ENCODE measurements around the gene CACHD1. TPM values are rescaled to one million over a fixed set of nuclear protein-coding genes. Genes with fewer than 3 reads are reported as not detected.

CACHD1 gene
- polyA plus RNA-seq, 4 donors, result 0.81 to 12.5 (median 2.3) TPM

DNA sequence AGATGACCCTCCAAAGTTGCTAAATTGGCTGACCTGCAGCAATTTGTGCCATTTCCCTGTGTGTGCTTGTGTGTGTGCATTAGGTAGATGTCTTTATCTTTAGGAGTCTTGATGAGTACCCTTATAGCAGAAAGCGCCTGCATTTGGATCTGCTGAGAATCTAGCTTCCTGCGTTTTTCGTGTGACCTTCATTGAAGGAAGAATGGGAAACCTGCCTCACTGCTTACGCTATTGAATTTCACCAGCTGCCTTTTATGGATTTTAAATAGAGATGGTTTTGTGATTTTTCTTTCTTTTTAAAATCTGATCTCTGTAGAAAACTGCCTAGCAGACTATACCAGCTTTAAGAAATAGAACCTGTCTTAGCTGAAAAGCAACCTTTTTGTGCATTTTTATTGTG lies 124.5 kb downstream of the CACHD1 start:
- Histone ChIP-seq H3K4me1 (ENCODE audit: control insufficient read depth in 3 of 3, insufficient read depth in 2 of 3, low read depth in 1 of 3, low read length in 2 of 3) (no peaks in the 10 kb centered on the region), H3K4me3 (ENCODE audit: low read depth in 1 of 3, low read length in 3 of 3) (no peak overlapping the region), H3K27ac (ENCODE audit: low read depth in 1 of 3, low read length in 2 of 3) (no peak overlapping the region), H3K36me3 (ENCODE audit: control insufficient read depth in 3 of 3, insufficient read depth in 2 of 3, low read depth in 1 of 3, low read length in 3 of 3) (no peaks in the 10 kb centered on the region), H3K27me3 (ENCODE audit: control insufficient read depth in 3 of 3, insufficient read depth in 3 of 3, low read length in 3 of 3) (no peaks in the 10 kb centered on the region), H3K9me3 (ENCODE audit: control insufficient read depth in 2 of 2, insufficient read depth in 1 of 2, low read depth in 1 of 2, low read length in 1 of 2) (no peaks in the 10 kb centered on the region)
- no peak for FAIRE-seq
- WGBS, 3 donors, result 87 to 95% (median 91%) methylated on average over 4 of the region's 4 CpGs
- no peak for DNase-seq

DNA sequence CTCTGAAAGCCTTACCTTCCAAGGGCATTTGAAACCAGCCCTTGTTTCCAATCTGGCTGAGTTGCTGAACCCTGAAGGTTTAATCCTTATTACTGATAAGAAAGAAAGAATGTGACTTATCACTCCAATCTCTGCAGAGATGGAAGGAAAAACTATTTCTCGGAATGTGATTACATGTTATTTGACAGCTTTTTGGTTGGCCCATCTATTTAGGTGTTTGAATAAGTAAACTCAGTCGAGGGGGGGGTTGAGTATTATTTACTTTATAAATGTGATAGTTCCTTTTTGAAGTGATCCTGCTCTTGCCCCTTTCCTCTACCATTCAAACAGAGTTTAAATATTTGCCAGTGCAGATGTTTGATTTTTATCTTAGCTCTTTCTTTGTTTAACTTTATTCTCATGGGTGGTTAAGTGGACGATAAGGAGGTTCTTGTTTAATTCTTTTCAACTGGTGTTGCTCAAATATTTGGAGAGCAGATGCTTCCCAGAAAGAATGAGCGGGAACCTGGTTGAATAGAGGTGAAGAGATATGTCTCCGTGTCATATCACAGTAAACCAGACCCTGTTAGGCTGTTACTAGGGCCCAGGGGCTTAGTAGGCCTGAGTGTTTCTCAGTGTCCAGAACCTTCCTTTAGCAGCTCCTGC lies 126.1 kb downstream of the CACHD1 start:
- no peak overlapping the region for H3K27ac ChIP-seq (ENCODE audit: low read depth in 1 of 3, low read length in 2 of 3)
- H3K36me3 ChIP-seq (ENCODE audit: control insufficient read depth in 3 of 3, insufficient read depth in 2 of 3, low read depth in 1 of 3, low read length in 3 of 3), result no peaks in the 10 kb centered on the region
- no peaks in the 10 kb centered on the region for H3K9me3 ChIP-seq (ENCODE audit: control insufficient read depth in 2 of 2, insufficient read depth in 1 of 2, low read depth in 1 of 2, low read length in 1 of 2)
- H3K27me3 ChIP-seq (ENCODE audit: control insufficient read depth in 3 of 3, insufficient read depth in 3 of 3, low read length in 3 of 3), result no peaks in the 10 kb centered on the region
- no peaks in the 10 kb centered on the region for H3K4me1 ChIP-seq (ENCODE audit: control insufficient read depth in 3 of 3, insufficient read depth in 2 of 3, low read depth in 1 of 3, low read length in 2 of 3)
- H3K4me3 ChIP-seq (ENCODE audit: low read depth in 1 of 3, low read length in 3 of 3), result no peak overlapping the region
- 68 to 71% (median 70%) methylated on average over 5 of the region's 5 CpGs for WGBS, 3 donors
- DNase-seq (no peak), FAIRE-seq (no peak)

DNA sequence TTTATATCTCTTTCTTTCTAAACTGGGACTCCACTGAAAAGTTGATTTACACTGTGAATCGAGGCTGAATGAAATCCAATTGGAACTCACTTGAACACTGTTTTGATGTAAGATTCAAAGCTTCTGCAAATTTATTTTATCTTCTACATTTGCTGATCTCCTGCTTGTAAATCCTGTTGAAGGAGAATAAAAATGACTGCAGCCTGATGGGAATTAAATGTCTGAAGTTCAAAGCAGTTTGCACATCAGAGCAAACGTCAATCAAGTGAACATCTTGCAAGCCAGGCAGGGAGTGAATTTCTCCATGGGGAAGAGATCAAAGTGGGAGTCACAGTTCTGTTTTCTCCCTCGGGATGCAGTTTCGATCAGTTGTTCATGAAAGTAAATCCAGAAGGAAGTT lies 127.2 kb downstream of the CACHD1 start:
- no peak for FAIRE-seq
- WGBS, 3 donors, result 76 to 84% (median 84%) methylated on average over 4 of the region's 4 CpGs
- Histone ChIP-seq H3K27ac (ENCODE audit: low read depth in 1 of 3, low read length in 2 of 3) (no peak overlapping the region), H3K9me3 (ENCODE audit: control insufficient read depth in 2 of 2, insufficient read depth in 1 of 2, low read depth in 1 of 2, low read length in 1 of 2) (no peaks in the 10 kb centered on the region), H3K27me3 (ENCODE audit: control insufficient read depth in 3 of 3, insufficient read depth in 3 of 3, low read length in 3 of 3) (no peaks in the 10 kb centered on the region), H3K4me3 (ENCODE audit: low read depth in 1 of 3, low read length in 3 of 3) (no peak overlapping the region), H3K36me3 (ENCODE audit: control insufficient read depth in 3 of 3, insufficient read depth in 2 of 3, low read depth in 1 of 3, low read length in 3 of 3) (no peaks in the 10 kb centered on the region), H3K4me1 (ENCODE audit: control insufficient read depth in 3 of 3, insufficient read depth in 2 of 3, low read depth in 1 of 3, low read length in 2 of 3) (no peaks in the 10 kb centered on the region)
- no peak for DNase-seq

DNA sequence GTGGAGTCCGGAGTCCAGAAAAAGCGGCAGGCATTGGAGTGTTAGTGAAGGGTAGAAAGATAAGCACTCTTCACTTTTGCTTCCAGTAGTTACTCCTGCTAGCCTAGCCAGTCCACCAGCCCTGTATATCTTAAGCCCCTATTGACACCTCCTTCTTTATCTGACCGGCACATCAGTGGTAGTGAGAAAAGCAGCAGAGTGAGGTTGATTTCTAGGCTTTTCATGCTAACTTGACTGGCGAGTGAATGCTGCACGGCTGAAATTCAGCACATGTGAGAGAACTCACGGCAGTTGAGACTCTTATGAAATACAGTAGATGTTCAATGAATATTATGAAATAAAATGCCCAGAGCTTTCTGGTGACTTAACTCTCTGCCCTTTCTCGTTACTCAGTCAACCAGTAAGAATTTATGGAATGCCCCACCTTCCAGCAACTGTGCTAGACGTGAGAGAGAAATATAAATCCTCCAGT lies 128.2 kb downstream of the CACHD1 start:
- H3K4me3 ChIP-seq (ENCODE audit: low read depth in 1 of 3, low read length in 3 of 3), result no peak overlapping the region
- H3K36me3 ChIP-seq (ENCODE audit: control insufficient read depth in 3 of 3, insufficient read depth in 2 of 3, low read depth in 1 of 3, low read length in 3 of 3), result no peaks in the 10 kb centered on the region
- H3K9me3 ChIP-seq (ENCODE audit: control insufficient read depth in 2 of 2, insufficient read depth in 1 of 2, low read depth in 1 of 2, low read length in 1 of 2), result no peaks in the 10 kb centered on the region
- H3K27me3 ChIP-seq (ENCODE audit: control insufficient read depth in 3 of 3, insufficient read depth in 3 of 3, low read length in 3 of 3), result no peaks in the 10 kb centered on the region
- H3K4me1 ChIP-seq (ENCODE audit: control insufficient read depth in 3 of 3, insufficient read depth in 2 of 3, low read depth in 1 of 3, low read length in 2 of 3), result no peaks in the 10 kb centered on the region
- H3K27ac ChIP-seq (ENCODE audit: low read depth in 1 of 3, low read length in 2 of 3), result no peak overlapping the region
- WGBS, 3 donors, result 55 to 72% (median 65%) methylated on average over 8 of the region's 8 CpGs
- peak; percentile 45 to 66 for DNase-seq
- FAIRE-seq, result no peak

DNA sequence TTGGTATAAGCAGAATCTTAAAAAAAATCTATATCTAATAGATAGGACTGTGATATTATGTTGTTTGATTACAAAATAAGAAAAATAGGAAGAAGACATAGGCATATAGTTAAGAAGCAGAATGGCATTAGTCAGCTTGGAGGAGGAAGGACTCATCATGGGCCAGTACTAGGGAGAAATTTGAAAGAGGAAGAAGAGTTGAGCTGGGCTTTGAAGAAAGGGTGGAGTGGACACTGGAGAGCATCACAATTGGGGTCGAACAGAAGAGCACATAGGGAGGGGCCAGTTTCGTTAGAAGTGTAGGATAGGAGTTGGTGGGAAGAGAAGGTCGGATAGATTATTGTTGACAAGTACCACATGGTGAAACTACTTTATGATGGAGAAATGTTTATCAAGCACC lies 129.3 kb downstream of the CACHD1 start:
- Histone ChIP-seq H3K27me3 (ENCODE audit: control insufficient read depth in 3 of 3, insufficient read depth in 3 of 3, low read length in 3 of 3) (no peaks in the 10 kb centered on the region), H3K4me1 (ENCODE audit: control insufficient read depth in 3 of 3, insufficient read depth in 2 of 3, low read depth in 1 of 3, low read length in 2 of 3) (no peaks in the 10 kb centered on the region), H3K27ac (ENCODE audit: low read depth in 1 of 3, low read length in 2 of 3) (no peak overlapping the region), H3K4me3 (ENCODE audit: low read depth in 1 of 3, low read length in 3 of 3) (no peak overlapping the region), H3K9me3 (ENCODE audit: control insufficient read depth in 2 of 2, insufficient read depth in 1 of 2, low read depth in 1 of 2, low read length in 1 of 2) (no peaks in the 10 kb centered on the region), H3K36me3 (ENCODE audit: control insufficient read depth in 3 of 3, insufficient read depth in 2 of 3, low read depth in 1 of 3, low read length in 3 of 3) (no peaks in the 10 kb centered on the region)
- no peak for FAIRE-seq
- WGBS, 3 donors, result 77 to 92% (median 81%) methylated on average over 3 of the region's 3 CpGs
- DNase-seq, result no peak

DNA sequence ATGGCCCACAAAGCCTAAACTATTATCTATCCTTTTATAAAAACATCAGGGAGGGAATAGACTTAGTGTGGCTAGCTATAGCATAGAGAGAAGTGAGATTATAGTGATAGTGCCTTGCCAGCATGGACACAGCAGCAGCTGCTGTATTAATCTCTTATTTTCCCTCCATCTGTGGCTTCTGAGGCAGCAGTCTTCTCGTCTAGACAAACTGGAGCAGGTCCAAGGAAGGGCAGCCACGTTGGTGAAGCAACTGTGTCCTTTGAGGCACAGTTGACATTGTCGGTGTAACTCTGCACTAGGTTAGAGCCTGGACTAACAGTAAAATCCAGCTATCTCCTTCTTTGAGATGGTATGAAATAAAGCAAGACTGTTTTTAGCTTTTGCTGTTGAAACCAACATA lies 131.3 kb downstream of the CACHD1 start:
- DNase-seq, result no peak
- no peaks in the 10 kb centered on the region for H3K4me1 ChIP-seq (ENCODE audit: control insufficient read depth in 3 of 3, insufficient read depth in 2 of 3, low read depth in 1 of 3, low read length in 2 of 3)
- peaks cover 0 to 2% (median 0%) of the 10 kb centered on the region in 3 donors for H3K36me3 ChIP-seq (ENCODE audit: control insufficient read depth in 3 of 3, insufficient read depth in 2 of 3, low read depth in 1 of 3, low read length in 3 of 3)
- WGBS, 3 donors, result 38 to 50% (median 44%) methylated on average over 3 of the region's 3 CpGs
- no peak overlapping the region for H3K4me3 ChIP-seq (ENCODE audit: low read depth in 1 of 3, low read length in 3 of 3)
- H3K27me3 ChIP-seq (ENCODE audit: control insufficient read depth in 3 of 3, insufficient read depth in 3 of 3, low read length in 3 of 3), result no peaks in the 10 kb centered on the region
- H3K9me3 ChIP-seq (ENCODE audit: control insufficient read depth in 2 of 2, insufficient read depth in 1 of 2, low read depth in 1 of 2, low read length in 1 of 2), result no peaks in the 10 kb centered on the region
- no peak overlapping the region for H3K27ac ChIP-seq (ENCODE audit: low read depth in 1 of 3, low read length in 2 of 3)
- no peak for FAIRE-seq

DNA sequence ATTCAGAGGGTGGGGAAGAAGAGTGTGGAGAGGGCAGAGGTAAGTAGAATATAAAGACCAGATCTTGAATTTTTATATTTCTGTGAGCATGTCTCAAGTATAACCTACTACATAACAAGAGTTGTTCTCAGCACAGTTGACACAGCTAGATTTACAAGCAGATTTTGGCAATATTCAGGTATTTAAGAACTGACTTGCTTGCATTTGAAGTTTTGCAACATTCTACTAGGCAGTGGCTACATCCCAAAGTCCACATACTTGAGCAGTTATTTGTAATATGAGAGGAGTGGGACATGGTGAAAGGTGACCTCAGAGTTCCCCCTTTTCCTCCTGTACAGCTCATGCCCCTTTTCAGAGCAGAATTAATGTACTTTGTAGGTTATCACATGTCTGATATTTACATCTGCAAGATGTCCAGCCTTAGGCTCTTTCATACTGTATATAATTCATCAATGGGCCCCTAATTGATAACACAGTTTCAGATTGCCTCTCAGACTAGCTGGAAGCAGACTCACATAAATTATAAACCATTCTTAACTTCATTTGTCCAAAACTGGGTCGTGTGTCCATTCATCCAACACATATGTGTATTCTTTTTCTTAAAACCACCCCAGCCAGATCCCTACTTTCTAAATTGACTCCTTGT lies 138.2 kb downstream of the CACHD1 start:
- FAIRE-seq (no peak), DNase-seq (no peak)
- Histone ChIP-seq H3K4me1 (ENCODE audit: control insufficient read depth in 3 of 3, insufficient read depth in 2 of 3, low read depth in 1 of 3, low read length in 2 of 3) (no peaks in the 10 kb centered on the region), H3K4me3 (ENCODE audit: low read depth in 1 of 3, low read length in 3 of 3) (no peak overlapping the region), H3K27me3 (ENCODE audit: control insufficient read depth in 3 of 3, insufficient read depth in 3 of 3, low read length in 3 of 3) (no peaks in the 10 kb centered on the region), H3K36me3 (ENCODE audit: control insufficient read depth in 3 of 3, insufficient read depth in 2 of 3, low read depth in 1 of 3, low read length in 3 of 3) (peaks cover 0 to 10% (median 0%) of the 10 kb centered on the region in 3 donors), H3K27ac (ENCODE audit: low read depth in 1 of 3, low read length in 2 of 3) (no peak overlapping the region), H3K9me3 (ENCODE audit: control insufficient read depth in 2 of 2, insufficient read depth in 1 of 2, low read depth in 1 of 2, low read length in 1 of 2) (peaks cover 0 to 13% of the 10 kb centered on the region in 2 donors)
- WGBS, 3 donors, result 42 to 77% (median 57%) methylated on average over 1 of the region's 1 CpG

DNA sequence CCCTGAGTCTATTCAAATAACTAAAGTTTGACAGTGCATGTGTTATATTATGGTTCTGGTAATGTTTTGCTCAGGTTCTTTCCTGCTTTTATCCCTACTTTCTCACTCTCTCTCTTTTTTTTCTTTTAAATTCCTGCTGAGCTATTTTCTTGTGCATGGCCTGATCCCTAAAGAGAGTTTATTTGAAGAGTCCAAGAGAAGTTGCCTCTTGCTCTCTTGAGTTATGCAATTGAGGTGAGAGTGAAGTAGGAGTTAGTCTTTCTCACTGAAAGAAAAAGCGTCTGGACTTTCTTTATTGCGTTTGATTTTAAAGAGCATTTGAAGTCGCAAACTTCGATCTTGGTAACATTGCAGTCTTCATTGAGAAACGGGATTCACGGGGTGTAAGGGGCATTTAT lies 138.7 kb downstream of the CACHD1 start:
- Histone ChIP-seq H3K4me1 (ENCODE audit: control insufficient read depth in 3 of 3, insufficient read depth in 2 of 3, low read depth in 1 of 3, low read length in 2 of 3) (no peaks in the 10 kb centered on the region), H3K27ac (ENCODE audit: low read depth in 1 of 3, low read length in 2 of 3) (no peak overlapping the region), H3K27me3 (ENCODE audit: control insufficient read depth in 3 of 3, insufficient read depth in 3 of 3, low read length in 3 of 3) (no peaks in the 10 kb centered on the region), H3K9me3 (ENCODE audit: control insufficient read depth in 2 of 2, insufficient read depth in 1 of 2, low read depth in 1 of 2, low read length in 1 of 2) (peaks cover 0 to 13% of the 10 kb centered on the region in 2 donors), H3K4me3 (ENCODE audit: low read depth in 1 of 3, low read length in 3 of 3) (no peak overlapping the region), H3K36me3 (ENCODE audit: control insufficient read depth in 3 of 3, insufficient read depth in 2 of 3, low read depth in 1 of 3, low read length in 3 of 3) (peaks cover 0 to 10% (median 0%) of the 10 kb centered on the region in 3 donors)
- no peak for DNase-seq
- WGBS, 3 donors, result 92 to 95% (median 92%) methylated on average over 6 of the region's 6 CpGs
- FAIRE-seq, result no peak

Measured in small intestine (tissue), 7 donors.